Ovary (tissue), 3 donors: ENCODE data around the gene HSD3B2.

Experiments
- POLR2A ChIP-seq: fragments of 450-650 bp; IDR thresholded peaks from one replicate; pipeline ENCODE4 v1.6.1; 2017; ENCODE audit warnings: antibody characterized with exemption, mild to moderate bottlenecking, moderate library complexity
- TF ChIP-seq, protein P1 (sequence below), 3 donors: fragments of 450-650 bp in 2 of 3; fragments of 200-600 bp in 1 of 3; IDR thresholded peaks; one replicate each; pipeline versions ENCODE4 v1.5.1 to v1.8.0; 2016 to 2022; ENCODE audit warnings: antibody characterized with exemption in 3 of 3, mild to moderate bottlenecking in 1 of 3
- donor health status: DM: no; HTN: no; CAD: no.

DNA sequence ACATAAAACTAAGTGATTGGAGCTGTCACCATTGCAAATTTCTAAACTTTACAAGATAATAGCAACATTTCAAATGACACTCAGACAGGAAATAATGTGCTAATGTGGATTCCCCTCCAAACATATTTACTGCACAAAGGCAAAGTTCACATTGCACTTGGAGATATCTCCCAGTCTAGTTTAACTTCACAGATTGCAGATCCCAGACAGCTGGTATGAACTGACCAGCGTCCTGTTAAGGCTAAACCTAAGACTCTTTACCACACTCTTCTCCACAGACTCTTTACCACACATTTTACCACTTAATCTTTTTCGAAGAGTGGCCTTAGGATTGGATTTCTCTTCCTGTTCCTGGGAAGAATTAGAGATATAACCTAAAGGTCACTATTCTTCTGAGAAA lies 51.5 kb downstream of the HSD3B2 start:
- TF ChIP-seq, protein P1, sequence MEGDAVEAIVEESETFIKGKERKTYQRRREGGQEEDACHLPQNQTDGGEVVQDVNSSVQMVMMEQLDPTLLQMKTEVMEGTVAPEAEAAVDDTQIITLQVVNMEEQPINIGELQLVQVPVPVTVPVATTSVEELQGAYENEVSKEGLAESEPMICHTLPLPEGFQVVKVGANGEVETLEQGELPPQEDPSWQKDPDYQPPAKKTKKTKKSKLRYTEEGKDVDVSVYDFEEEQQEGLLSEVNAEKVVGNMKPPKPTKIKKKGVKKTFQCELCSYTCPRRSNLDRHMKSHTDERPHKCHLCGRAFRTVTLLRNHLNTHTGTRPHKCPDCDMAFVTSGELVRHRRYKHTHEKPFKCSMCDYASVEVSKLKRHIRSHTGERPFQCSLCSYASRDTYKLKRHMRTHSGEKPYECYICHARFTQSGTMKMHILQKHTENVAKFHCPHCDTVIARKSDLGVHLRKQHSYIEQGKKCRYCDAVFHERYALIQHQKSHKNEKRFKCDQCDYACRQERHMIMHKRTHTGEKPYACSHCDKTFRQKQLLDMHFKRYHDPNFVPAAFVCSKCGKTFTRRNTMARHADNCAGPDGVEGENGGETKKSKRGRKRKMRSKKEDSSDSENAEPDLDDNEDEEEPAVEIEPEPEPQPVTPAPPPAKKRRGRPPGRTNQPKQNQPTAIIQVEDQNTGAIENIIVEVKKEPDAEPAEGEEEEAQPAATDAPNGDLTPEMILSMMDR (IDR thresholded peaks at IDR 0.05) = no peak
- TF ChIP-seq POLR2A = no peak
